Activated CD4-positive, alpha-beta T cell treated with anti-CD3 and anti-CD28 coated beads for 36 hours (primary cell): ENCODE measurements around the gene TSSK3. TPM values are rescaled to one million over a fixed set of nuclear protein-coding genes. Genes with fewer than 3 reads are reported as not detected.
A peak's percentile ranks its signal among the peaks of the same experiment; 100 is the strongest.
"Not testable (repeated sequence)": the region's sequence is repeated elsewhere in the genome, so short reads cannot be mapped to it uniquely, and the experiment has no call there.

Source experiments
- ATAC-seq: fragments of 200-7000 bp; cut with Tn5 transposase; one replicate; pipeline ENCODE4 v1.10.0; 2021; ENCODE audit warnings: mild to moderate bottlenecking, moderate library complexity
- CTCF ChIA-PET: fragments of 350-600 bp; sonication (Branson Sonifier 250); formaldehyde crosslinking; loops from one replicate; lab custom pipeline; 2021; ENCODE audit warnings: antibody characterized with exemption; lab: Charles Lee
- POLR2A ChIA-PET: fragments of 350-600 bp; sonication (Branson Sonifier 250); formaldehyde crosslinking; loops from one replicate; lab custom pipeline; 2021; ENCODE audit warnings: antibody characterized with exemption, inconsistent platforms; lab: Charles Lee
- DNase-seq: peaks from one replicate; pipeline ENCODE4 v3.0.0-alpha.2; 2020
- H3K27ac Mint-ChIP-seq: one replicate; pipeline ENCODE4 v1.8.0; 2021; ENCODE audit warnings: mixed read lengths
- H3K27me3 Mint-ChIP-seq: one replicate; pipeline ENCODE4 v1.8.0; 2021; ENCODE audit warnings: mixed read lengths
- H3K36me3 Mint-ChIP-seq: one replicate; pipeline ENCODE4 v1.8.0; 2021; ENCODE audit warnings: low read depth, mixed read lengths
- H3K4me1 Mint-ChIP-seq: one replicate; pipeline ENCODE4 v1.8.0; 2021; ENCODE audit warnings: mixed read lengths
- H3K4me3 Mint-ChIP-seq: one replicate; pipeline ENCODE4 v1.8.0; 2021; ENCODE audit warnings: mild to moderate bottlenecking, moderate library complexity, mixed read lengths
- H3K9me3 Mint-ChIP-seq: one replicate; pipeline ENCODE4 v1.8.0; 2021; ENCODE audit warnings: low read depth, mixed read lengths
- intact Hi-C, 2 experiments: fragments of 100-400 bp; cut with DNase I in 1 of 2; cut with micrococcal nuclease in 1 of 2; formaldehyde crosslinking; loops; one replicate each; pipeline versions ENCODE4 v1.14.2 to v1.15.1; 2022 to 2024; cut with DNase I, micrococcal nuclease
- total RNA-seq, 2 experiments: library from RNA; stranded (reverse); gene quantifications; one replicate each; pipeline ENCODE4 v1.2.3, GENCODE V29; 2021

TSSK3 gene
- total RNA-seq, 2 experiments from 2014 or later = 0.76 to 1.6 TPM

DNA sequence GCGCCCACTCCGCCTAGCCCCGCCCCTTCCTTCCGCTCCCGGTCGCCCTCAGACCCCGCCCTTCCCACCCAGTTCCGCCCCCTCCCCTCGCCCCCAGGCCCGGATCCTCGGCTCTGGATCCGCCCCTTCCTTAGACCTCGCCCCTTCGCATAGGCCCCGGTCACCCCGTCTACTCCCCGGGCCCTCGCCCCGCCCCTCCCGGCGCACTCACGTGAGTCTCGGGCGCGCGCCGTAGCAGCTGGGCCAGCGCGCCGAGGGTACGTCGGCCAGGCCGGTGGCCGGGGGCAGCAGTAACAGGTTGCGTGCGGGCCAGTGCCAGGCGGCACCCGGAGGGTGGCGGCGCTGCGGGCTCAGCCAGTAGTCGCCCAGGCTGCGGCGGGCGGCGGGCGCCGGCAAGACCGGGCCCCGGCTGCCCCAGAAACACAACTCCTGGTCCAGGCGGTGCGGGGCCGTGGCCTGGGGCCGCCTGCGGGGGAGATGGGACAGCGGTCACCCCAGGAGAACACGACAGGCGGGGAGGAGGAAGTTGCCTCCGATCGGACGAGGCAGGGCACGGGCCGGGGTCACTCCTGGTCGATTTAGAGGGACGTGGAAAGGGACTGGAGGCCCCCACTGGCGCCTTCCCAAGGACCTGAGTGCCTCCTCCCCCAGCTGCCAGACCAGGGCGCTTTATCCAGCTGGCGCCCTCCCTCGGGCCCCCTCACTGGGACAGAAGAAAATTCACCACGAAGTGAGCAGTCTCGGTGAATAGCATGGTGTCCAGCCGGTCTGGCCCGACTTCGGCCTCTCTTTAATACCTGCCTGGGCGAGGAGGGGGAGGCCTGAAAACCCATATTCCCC is 10.7 kb upstream of the TSSK3 start:
- POLR2A ChIA-PET = interaction anchor here (1.4 kb wide), 2 partner anchors 14 to 15 kb away, joined by 4 to 6 read pairs; partner anchors contain the start of gene MARCKSL1
- peak; percentile 96 for ATAC-seq

DNA sequence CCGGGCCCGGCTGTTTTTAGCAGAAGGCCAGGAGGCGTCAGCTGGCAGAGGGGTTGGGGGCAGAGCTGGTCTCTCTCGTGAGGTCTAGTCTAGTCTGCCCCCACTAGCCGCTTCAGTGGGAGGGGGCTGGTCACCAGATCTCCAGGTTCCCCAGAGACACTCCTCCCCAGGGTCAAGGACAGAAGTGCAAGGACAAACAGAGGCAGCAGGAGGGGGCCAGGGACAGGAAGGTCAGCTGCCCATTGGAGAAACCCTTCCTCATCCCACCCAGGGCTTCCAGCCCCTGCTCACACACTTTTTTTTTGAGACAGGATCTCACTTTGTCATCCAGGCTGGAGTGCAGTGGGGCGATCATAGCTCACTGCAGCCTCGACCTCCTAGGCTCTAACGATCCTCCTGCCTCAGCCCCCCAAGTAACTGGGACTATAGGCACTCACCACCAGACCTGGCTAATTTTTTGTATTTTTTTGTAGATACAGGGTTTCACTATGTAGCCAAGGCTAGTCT is 10.0 kb upstream of the TSSK3 start:
- DNase-seq = no peak

More for the DNA sequence above, 10.7 kb upstream of the TSSK3 start:
- intact Hi-C loops = loop anchor here (1.0 to 2.0 kb wide), 13 partner anchors 15 to 466 kb away; partner anchors contain the start of genes BSDC1 (in 2 of the 2), EIF3I (in 2 of the 2), TMEM234 (in 2 of the 2) and IQCC (in 1 of the 2)
- Mint-ChIP-seq H3K36me3 (no peaks in the 10 kb centered on the region), H3K4me1 (peaks cover 20% of the 10 kb centered on the region), H3K27ac (peak overlapping the region; percentile 82), H3K27me3 (no peaks in the 10 kb centered on the region), H3K4me3 (peak overlapping the region; percentile 73), H3K9me3 (peaks cover 2% of the 10 kb centered on the region)
- peak; percentile 96 for DNase-seq
- CTCF ChIA-PET = interaction anchor here (1.0 to 3.4 kb wide), 5 partner anchors 11 to 136 kb away, joined by 5 to 16 read pairs (median 8); partner anchors contain the start of gene MARCKSL1

DNA sequence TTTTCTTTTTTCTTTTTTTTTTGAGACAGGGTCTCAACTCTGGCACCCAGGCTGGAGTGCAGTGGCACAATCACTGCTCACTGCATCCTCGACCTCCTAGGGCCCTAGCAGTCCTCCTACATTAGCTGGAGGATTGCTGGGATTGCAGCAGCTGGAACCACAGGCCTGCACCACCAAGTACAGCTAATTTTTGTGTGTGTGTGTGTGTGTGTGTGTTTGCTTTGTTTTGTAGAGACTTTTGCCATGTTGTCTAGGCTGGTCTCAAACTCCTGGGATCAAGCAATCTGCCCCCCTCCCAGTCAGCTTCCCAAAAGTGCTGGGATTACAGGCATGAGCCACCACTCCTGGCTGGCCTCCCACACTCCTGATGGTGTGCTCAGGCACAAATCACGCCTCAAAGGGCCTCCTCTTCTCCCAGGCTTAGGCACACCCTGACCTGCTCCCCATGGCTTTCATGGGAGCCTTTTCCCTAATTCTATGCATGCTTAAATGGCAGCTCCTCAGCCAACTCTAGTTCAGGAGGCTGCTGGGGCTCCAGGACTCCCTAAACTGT is 9.4 kb upstream of the TSSK3 start:
- ChIA-PET CTCF (interaction anchor here (0.6 to 3.4 kb wide), 8 partner anchors 11 to 165 kb away, joined by 3 to 16 read pairs (median 5); partner anchors contain the start of gene MARCKSL1), POLR2A (interaction anchor here (1.6 kb wide), 1 partner anchor 42 kb away, joined by 6 read pairs; the partner anchor contains the start of gene BSDC1)
- no peak overlapping the region for H3K27ac Mint-ChIP-seq
- DNase-seq = no peak
- intact Hi-C loops = no loop called here
- peaks cover 2% of the 10 kb centered on the region for H3K9me3 Mint-ChIP-seq
- peaks cover 20% of the 10 kb centered on the region for H3K4me1 Mint-ChIP-seq
- ATAC-seq = no peak
- no peaks in the 10 kb centered on the region for H3K27me3 Mint-ChIP-seq
- H3K4me3 Mint-ChIP-seq = no peak overlapping the region
- H3K36me3 Mint-ChIP-seq = no peaks in the 10 kb centered on the region

More for the DNA sequence above, 10.0 kb upstream of the TSSK3 start:
- Mint-ChIP-seq H3K4me1 (peaks cover 20% of the 10 kb centered on the region), H3K4me3 (peak overlapping the region; percentile 73), H3K27me3 (no peaks in the 10 kb centered on the region), H3K36me3 (no peaks in the 10 kb centered on the region), H3K27ac (no peak overlapping the region), H3K9me3 (peaks cover 2% of the 10 kb centered on the region)
- ChIA-PET CTCF (interaction anchor here (0.6 to 3.4 kb wide), 8 partner anchors 11 to 165 kb away, joined by 3 to 16 read pairs (median 6); partner anchors contain the start of gene MARCKSL1), POLR2A (no interaction called here)
- intact Hi-C loops = no loop called here
- no peak for ATAC-seq

DNA sequence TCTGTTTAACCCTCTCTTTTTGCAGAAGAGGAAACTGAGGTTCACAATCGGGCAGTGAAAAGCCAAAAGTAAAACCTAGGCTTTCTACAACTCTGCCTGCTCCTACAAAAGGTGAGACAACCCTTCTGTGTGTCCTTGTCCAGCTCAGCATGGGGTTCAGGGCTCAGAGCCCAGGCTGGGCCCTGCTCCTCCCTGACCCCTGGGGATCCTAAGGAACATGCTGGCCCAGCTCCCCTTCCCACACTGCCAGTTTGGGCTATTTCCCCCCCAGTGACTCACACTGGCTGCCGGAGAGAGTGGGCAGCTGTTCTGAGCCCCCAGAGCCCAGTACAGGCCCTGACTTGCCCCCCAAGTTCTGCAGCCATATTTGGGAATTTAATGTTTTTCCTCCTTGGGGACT is 8.9 kb upstream of the TSSK3 start:
- ATAC-seq = no peak

DNA sequence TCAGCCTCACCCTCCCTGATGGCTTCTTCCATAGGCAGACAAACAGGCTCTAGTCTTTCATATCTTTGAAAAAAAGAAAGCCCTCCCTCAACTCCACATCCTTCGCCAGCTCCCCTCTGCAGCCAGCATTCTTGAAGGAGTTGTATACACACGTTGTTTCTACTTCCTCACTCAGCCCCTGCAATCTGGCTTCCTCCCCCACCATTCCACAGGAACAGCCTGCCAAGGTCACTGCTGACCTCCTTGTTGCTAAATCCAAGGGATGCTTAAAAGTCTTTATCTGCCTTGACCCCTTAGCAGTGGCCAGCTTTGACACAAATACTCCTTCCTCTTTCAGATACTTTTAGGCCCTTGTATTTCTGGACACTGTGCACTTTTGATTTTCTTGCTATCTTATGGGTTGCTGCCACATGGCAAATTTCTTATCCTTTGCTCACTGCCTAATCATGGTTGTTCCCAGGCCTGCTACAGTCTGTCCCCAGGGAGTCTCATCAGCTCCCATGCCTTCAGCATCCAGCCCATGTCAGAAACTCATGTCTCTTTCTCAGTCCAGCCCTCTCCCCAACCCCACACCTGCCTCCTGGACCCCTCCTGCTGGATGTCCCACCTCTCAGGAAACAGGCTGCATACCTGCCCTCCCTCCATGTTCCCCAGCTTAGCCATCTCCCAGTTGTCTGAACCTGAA is 8.3 kb upstream of the TSSK3 start:
- Mint-ChIP-seq H3K9me3 (peaks cover 2% of the 10 kb centered on the region), H3K4me3 (no peak overlapping the region), H3K36me3 (no peaks in the 10 kb centered on the region), H3K27me3 (no peaks in the 10 kb centered on the region), H3K27ac (no peak overlapping the region), H3K4me1 (peaks cover 18% of the 10 kb centered on the region)
- ATAC-seq (no peak), DNase-seq (no peak)
- CTCF ChIA-PET = interaction anchor here (0.7 to 3.4 kb wide), 6 partner anchors 10 to 138 kb away, joined by 4 to 16 read pairs (median 7); partner anchors contain the start of gene MARCKSL1
- POLR2A ChIA-PET = interaction anchor here (1.6 kb wide), 1 partner anchor 40 kb away, joined by 6 read pairs; the partner anchor contains the start of gene BSDC1
- intact Hi-C loops = no loop called here

More for the DNA sequence above, 8.9 kb upstream of the TSSK3 start:
- DNase-seq = no peak
- no peak overlapping the region for H3K4me3 Mint-ChIP-seq
- no peaks in the 10 kb centered on the region for H3K36me3 Mint-ChIP-seq
- intact Hi-C loops = no loop called here
- CTCF ChIA-PET = interaction anchor here (0.7 to 3.4 kb wide), 6 partner anchors 11 to 138 kb away, joined by 4 to 16 read pairs (median 7); partner anchors contain the start of gene MARCKSL1
- H3K4me1 Mint-ChIP-seq = peaks cover 20% of the 10 kb centered on the region
- H3K27me3 Mint-ChIP-seq = no peaks in the 10 kb centered on the region
- no peak overlapping the region for H3K27ac Mint-ChIP-seq
- peaks cover 2% of the 10 kb centered on the region for H3K9me3 Mint-ChIP-seq
- POLR2A ChIA-PET = interaction anchor here (1.6 kb wide), 1 partner anchor 41 kb away, joined by 6 read pairs; the partner anchor contains the start of gene BSDC1

DNA sequence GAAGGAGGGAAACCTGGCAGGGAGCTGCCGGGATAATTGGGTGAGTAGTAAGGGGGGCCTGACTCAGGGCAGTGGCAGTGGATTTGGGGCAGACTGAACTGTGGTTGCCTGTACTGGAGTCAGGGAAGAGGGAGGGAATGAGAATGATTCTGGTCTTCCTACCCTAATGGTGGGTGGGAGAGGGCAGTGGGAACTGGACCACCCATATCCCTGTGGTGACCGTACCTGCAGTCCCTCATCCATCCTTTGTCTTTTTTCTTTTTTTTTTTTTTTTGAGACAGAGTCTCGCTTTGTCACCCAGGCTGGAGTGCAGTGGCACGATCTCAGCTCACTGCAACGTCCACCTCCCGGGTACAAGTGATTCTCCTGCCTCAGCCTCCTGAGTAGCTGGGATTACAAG is 6.6 kb upstream of the TSSK3 start:
- H3K27ac Mint-ChIP-seq, POLR2A ChIA-PET, H3K9me3 Mint-ChIP-seq, ATAC-seq, H3K36me3 Mint-ChIP-seq, H3K27me3 Mint-ChIP-seq, H3K4me3 Mint-ChIP-seq, DNase-seq: not testable (repeated sequence)
- H3K4me1 Mint-ChIP-seq = peaks cover 15% of the 10 kb centered on the region
- CTCF ChIA-PET = interaction anchor here (0.6 to 1.2 kb wide), 3 partner anchors 11 to 113 kb away, joined by 3 to 4 read pairs (median 4); no protein-coding TSS in a partner anchor
- intact Hi-C loops = loop anchor here in 1 of 2 experiments (5.0 kb wide), 1 partner anchor 153 kb away; the partner anchor contains the start of gene CCDC28B

DNA sequence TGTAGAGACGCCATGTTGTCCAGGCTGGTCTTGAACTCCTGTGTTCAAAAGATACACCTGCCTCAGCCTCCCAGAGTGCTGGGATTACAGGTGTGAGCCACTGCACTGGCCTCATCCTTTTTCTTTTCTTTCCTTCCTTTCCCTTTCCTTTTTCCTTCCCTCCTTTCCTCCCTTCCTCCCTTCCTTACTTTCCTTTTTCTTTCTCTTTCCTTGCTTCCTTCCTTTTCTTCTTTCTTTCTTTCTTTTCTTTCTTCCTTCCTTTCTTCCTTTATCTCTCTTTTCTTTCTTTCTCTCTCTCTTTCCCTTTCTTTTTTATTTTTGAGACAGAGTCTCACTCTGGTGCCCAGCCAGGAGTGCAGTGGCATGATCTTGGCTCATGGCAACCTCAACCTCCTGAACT is 5.9 kb upstream of the TSSK3 start:
- POLR2A ChIA-PET = no interaction called here
- DNase-seq = no peak
- H3K27me3 Mint-ChIP-seq = peaks cover 2% of the 10 kb centered on the region
- peaks cover 16% of the 10 kb centered on the region for H3K4me1 Mint-ChIP-seq
- ATAC-seq = no peak
- H3K4me3 Mint-ChIP-seq = no peak overlapping the region
- intact Hi-C loops = loop anchor here in 1 of 2 experiments (5.0 kb wide), 1 partner anchor 154 kb away; the partner anchor contains the start of gene CCDC28B
- CTCF ChIA-PET = interaction anchor here (1.2 kb wide), 1 partner anchor 11 kb away, joined by 4 read pairs; no protein-coding TSS in a partner anchor
- H3K9me3 Mint-ChIP-seq = no peaks in the 10 kb centered on the region
- H3K27ac Mint-ChIP-seq = no peak overlapping the region
- peaks cover 5% of the 10 kb centered on the region for H3K36me3 Mint-ChIP-seq

DNA sequence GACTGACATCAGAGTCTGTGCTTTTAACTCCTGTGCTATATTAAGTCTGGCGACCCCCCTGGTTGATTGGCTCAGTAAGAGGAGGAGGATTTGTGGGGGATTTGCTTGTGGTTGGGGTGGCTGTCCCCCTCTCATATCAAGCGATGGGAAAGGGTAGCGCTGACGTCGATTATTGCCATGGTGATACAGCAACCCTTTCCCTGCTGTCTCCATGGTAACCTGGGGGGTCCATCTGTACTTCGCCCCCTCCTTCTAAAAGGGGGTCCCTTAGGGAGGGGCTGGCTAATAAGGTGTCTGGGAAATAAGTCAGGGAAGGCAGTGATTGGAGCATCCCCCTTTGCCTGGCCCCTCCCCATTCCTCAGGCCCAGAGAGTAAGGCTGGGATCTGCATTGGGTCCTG is 4.7 kb upstream of the TSSK3 start:
- ATAC-seq (no peak), DNase-seq (no peak)
- Mint-ChIP-seq H3K4me1 (peaks cover 18% of the 10 kb centered on the region), H3K36me3 (peaks cover 9% of the 10 kb centered on the region), H3K4me3 (no peak overlapping the region), H3K27me3 (peaks cover 2% of the 10 kb centered on the region), H3K9me3 (no peaks in the 10 kb centered on the region), H3K27ac (no peak overlapping the region)
- intact Hi-C loops = loop anchor here in 1 of 2 experiments (5.0 kb wide), 1 partner anchor 155 kb away; the partner anchor contains the start of gene CCDC28B
- POLR2A ChIA-PET = no interaction called here
- CTCF ChIA-PET = interaction anchor here (0.6 to 1.2 kb wide), 3 partner anchors 21 to 151 kb away, joined by 3 to 4 read pairs (median 3); no protein-coding TSS in a partner anchor

DNA sequence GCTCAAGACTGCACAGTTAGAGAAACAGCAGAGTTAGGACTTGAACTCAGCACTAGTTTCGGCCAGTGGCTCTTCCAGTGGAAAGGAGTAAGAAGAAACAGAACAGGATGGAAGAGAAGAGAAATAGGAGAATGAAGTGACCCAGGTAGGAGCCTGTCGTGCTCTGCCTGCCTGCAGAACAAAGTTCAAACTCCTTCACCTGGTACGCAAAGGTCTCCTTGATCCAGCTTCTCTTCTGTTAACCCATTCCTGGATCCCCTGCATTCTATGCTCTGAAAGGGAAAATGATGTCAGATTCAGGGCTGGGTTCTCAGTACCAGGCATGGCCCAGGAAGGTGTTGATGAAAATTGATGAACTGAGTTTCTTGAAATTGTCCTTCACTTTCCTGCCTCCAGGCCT is 3.9 kb upstream of the TSSK3 start:
- DNase-seq (no peak), ATAC-seq (no peak)
- intact Hi-C loops = loop anchor here in 1 of 2 experiments (5.0 kb wide), 1 partner anchor 156 kb away; the partner anchor contains the start of gene CCDC28B
- no peak overlapping the region for H3K4me3 Mint-ChIP-seq
- ChIA-PET CTCF (interaction anchor here (0.6 to 1.2 kb wide), 4 partner anchors 30 to 152 kb away, joined by 3 to 4 read pairs (median 4); no protein-coding TSS in a partner anchor), POLR2A (no interaction called here)
- peaks cover 18% of the 10 kb centered on the region for H3K4me1 Mint-ChIP-seq
- no peak overlapping the region for H3K27ac Mint-ChIP-seq
- peaks cover 9% of the 10 kb centered on the region for H3K36me3 Mint-ChIP-seq
- H3K9me3 Mint-ChIP-seq = no peaks in the 10 kb centered on the region
- H3K27me3 Mint-ChIP-seq = peaks cover 2% of the 10 kb centered on the region

DNA sequence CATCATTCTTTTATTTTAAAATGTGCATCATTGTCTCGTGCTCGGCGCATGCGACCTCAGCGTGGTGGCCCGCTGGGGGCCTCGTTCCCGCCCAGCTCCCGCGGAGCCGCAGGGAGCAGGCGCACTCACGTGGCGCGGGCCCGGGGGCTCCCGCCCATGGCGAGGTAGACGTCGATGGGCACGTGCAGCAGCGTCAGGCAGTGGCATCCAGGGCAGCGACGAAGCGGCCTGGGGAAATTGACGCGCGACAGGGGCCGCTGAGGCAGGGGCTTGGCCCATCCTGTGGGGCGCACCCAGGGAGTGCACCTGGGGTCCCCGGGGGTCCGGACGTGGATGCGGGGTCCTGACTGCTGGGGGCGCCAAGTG is 1.0 kb upstream of the TSSK3 start:
- intact Hi-C loops = no loop called here
- Mint-ChIP-seq H3K36me3 (peaks cover 12% of the 10 kb centered on the region), H3K4me3 (no peak overlapping the region), H3K27ac (no peak overlapping the region), H3K27me3 (peaks cover 2% of the 10 kb centered on the region), H3K4me1 (peaks cover 18% of the 10 kb centered on the region), H3K9me3 (no peaks in the 10 kb centered on the region)
- no peak for DNase-seq
- ChIA-PET CTCF (interaction anchor here (0.7 kb wide), 1 partner anchor 146 kb away, joined by 3 read pairs; no protein-coding TSS in a partner anchor), POLR2A (no interaction called here)
- ATAC-seq = no peak
